Measurements from ENCODE around the gene PIP4P1. TPM values are rescaled to one million over a fixed set of nuclear protein-coding genes. Genes with fewer than 3 reads are reported as not detected.

The PIP4P1 gene
- total and polyA plus RNA-seq, 2 of the 13 experiments (the other 11 are each of a cell fraction or from before 2014, with no cell fraction given): 33.4 to 47.0 TPM

- no peak for TF ChIP-seq MLXIP (CRISPR knock-in tag; IDR thresholded peaks at IDR 0.05; ENCODE audit: borderline replicate concordance)
- TF ChIP-seq MBNL3 (CRISPR knock-in tag; conservative IDR thresholded peaks at IDR 0.05): no peak
- no peak for TF ChIP-seq SMARCE1 (IDR thresholded peaks at IDR 0.05; ENCODE audit: borderline replicate concordance)
- TF ChIP-seq SNAI1 (CRISPR knock-in tag; IDR thresholded peaks at IDR 0.05; ENCODE audit: borderline replicate concordance): no peak
- TF ChIP-seq NFE2L2 (IDR thresholded peaks at IDR 0.05; ENCODE audit: low read length): no peak
These were observed 25.5 kb downstream of the PIP4P1 start, which contains the start of gene KLHL33 (continued) for GRCh38 chr14:20435582-20436362.

- BruUV-seq (replicated peaks): no TSS peak
- H3K4me3 ChIP-seq (replicated peaks in 1 of 3; ENCODE audit: insufficient read depth in 1 of 3, low read depth in 2 of 3, low read length in 3 of 3): no peak overlapping the region
- H2AFZ ChIP-seq (ENCODE audit: low read length): no peak overlapping the region
- FAIRE-seq: no peak
- peaks cover 19% of the 10 kb centered on the region for H3K4me1 ChIP-seq (ENCODE audit: insufficient read depth, low read length)
- no peaks in the 10 kb centered on the region for H3K36me3 ChIP-seq (replicated peaks in 1 of 2; ENCODE audit: control insufficient read depth in 1 of 2, insufficient read depth in 2 of 2, low read length in 2 of 2)
- H4K20me1 ChIP-seq (ENCODE audit: insufficient read depth, low read length): no peaks in the 10 kb centered on the region
- ChIA-PET POLR2A (interaction anchor here (0.9 to 2.1 kb wide), 3 partner anchors 20 to 22 kb away, joined by 3 to 10 read pairs (median 9); partner anchors contain the start of genes APEX1, OSGEP and TEP1), CTCF (ENCODE audit: low intra/inter-chr PET ratio, low total read pairs) (no interaction called here)
- 82% methylated on average over 38 of the region's 44 CpGs for WGBS (ENCODE audit: low lambda C conversion rate)
- H3K4me2 ChIP-seq (ENCODE audit: low read depth, low read length): no peak overlapping the region
- intact Hi-C loops (cut with micrococcal nuclease; ENCODE audit: unreplicated experiment) (no loop called here), in situ Hi-C loops (cut with HindIII; ENCODE audit: extremely low pct_ligation_motif_present, low pct_unique_long_range_greater_than_20kb) (no loop called here)
- H3K9ac ChIP-seq (ENCODE audit: insufficient read depth, low read depth, low read length): no peak overlapping the region
- no peaks in the 10 kb centered on the region for H3K79me2 ChIP-seq (ENCODE audit: insufficient read depth, low read length)
- DNase-seq (ENCODE audit: low spot score): no peak
- H3K27ac ChIP-seq (ENCODE audit: extremely low read length, insufficient read depth, low read length): no peak overlapping the region
- peaks cover 1 to 9% of the 10 kb centered on the region in 2 experiments; a peak in 3 of 5 replicates for H3K27me3 ChIP-seq (ENCODE audit: control insufficient read depth in 1 of 2, insufficient read depth in 2 of 2, low read length in 2 of 2)
- H3K9me3 ChIP-seq (ENCODE audit: low read length): no peaks in the 10 kb centered on the region
- ATAC-seq: no peak
- TF ChIP-seq ZNF513 (CRISPR knock-in tag; conservative IDR thresholded peaks at IDR 0.05) (no peak), TOE1 (CRISPR knock-in tag; IDR thresholded peaks at IDR 0.05) (no peak), ZNF460 (CRISPR knock-in tag; IDR thresholded peaks at IDR 0.05; ENCODE audit: borderline replicate concordance) (no peak), WIZ (CRISPR knock-in tag; IDR thresholded peaks at IDR 0.05) (no peak), ZBTB44 (CRISPR knock-in tag; IDR thresholded peaks at IDR 0.05) (no peak), RARA (CRISPR knock-in tag; IDR thresholded peaks at IDR 0.05) (no peak), GATAD1 (CRISPR knock-in tag; IDR thresholded peaks at IDR 0.05) (no peak), FOXM1 (CRISPR knock-in tag; IDR thresholded peaks at IDR 0.05) (no peak), FOXK2 (IDR thresholded peaks at IDR 0.05) (no peak), ZNF143 (CRISPR knock-in tag; IDR thresholded peaks at IDR 0.05) (no peak), SCMH1 (CRISPR knock-in tag; IDR thresholded peaks at IDR 0.05; ENCODE audit: borderline replicate concordance) (no peak)
These were observed 26.3 kb downstream of the PIP4P1 start for GRCh38 chr14:20434701-20435581.
